Uterus (tissue), 2 donors: ENCODE results near the gene SCFD2.

Experiments
- POLR2A ChIP-seq, 2 donors: fragments of 450-650 bp; IDR thresholded peaks; one replicate each; pipeline ENCODE4 v1.6.1; 2016; ENCODE audit warnings: antibody characterized with exemption in 2 of 2, mild to moderate bottlenecking in 1 of 2, moderate library complexity in 1 of 2
- TF ChIP-seq, protein P1 (sequence below), 4 experiments: fragments of 200-600 bp in 2 of 4; fragments of 450-650 bp in 2 of 4; sonication (generic) in 2 of 4; IDR thresholded peaks; one replicate each; pipeline ENCODE4 v1.5.1; 2016 to 2019; ENCODE audit warnings: antibody characterized with exemption in 4 of 4, mild to moderate bottlenecking in 2 of 4, moderate library complexity in 1 of 4

DNA sequence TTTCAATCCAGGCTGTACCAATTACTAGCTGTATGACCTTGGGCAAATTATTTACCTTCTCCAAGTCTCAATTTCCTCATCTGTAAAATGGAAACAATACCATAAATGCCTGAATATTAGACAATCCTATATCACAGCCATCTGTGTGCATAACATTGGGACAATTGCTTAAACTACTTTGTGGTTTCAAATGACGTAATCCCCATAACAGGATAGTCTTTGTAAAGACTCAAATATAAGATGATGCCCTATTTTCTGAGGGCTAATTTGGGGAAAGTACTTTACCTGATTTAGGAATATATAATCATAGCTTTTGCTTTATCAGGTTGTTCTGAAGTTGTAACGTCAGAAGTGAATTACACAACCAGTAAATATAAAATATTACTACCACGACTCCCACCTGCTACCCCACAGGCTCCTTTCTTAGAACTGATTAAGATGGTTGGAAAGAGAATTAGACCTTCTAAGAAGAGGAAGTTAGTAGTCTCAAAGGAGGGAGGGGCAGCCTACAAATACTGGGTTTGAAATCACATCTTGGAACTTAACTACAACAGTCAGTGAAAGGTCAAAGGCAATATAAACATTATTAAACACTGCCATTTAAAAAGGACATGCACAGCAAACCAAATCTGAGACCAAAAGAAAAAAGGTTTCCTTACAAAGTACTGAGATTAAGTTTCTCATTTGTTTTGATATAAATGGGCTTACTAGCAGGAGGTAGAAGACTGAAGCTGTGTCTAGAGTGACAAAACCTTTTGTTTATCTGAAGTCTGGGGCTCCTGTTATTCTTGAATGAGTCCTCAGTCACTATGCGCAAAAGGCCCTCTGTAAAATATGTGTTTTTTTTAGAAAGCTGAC, 215.0 kb downstream of the SCFD2 start:
- TF ChIP-seq, protein P1, sequence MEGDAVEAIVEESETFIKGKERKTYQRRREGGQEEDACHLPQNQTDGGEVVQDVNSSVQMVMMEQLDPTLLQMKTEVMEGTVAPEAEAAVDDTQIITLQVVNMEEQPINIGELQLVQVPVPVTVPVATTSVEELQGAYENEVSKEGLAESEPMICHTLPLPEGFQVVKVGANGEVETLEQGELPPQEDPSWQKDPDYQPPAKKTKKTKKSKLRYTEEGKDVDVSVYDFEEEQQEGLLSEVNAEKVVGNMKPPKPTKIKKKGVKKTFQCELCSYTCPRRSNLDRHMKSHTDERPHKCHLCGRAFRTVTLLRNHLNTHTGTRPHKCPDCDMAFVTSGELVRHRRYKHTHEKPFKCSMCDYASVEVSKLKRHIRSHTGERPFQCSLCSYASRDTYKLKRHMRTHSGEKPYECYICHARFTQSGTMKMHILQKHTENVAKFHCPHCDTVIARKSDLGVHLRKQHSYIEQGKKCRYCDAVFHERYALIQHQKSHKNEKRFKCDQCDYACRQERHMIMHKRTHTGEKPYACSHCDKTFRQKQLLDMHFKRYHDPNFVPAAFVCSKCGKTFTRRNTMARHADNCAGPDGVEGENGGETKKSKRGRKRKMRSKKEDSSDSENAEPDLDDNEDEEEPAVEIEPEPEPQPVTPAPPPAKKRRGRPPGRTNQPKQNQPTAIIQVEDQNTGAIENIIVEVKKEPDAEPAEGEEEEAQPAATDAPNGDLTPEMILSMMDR (IDR thresholded peaks at IDR 0.05), result no peak
- TF ChIP-seq POLR2A (IDR thresholded peaks at IDR 0.05), result no peak
